GM18868 (cell line): ENCODE data around the gene TGM6.

Source experiments
- ATAC-seq: cut with Tn5 transposase; IDR thresholded peaks from one replicate; pipeline ENCODE4 v1.9.1; 2021; ENCODE audit warnings: mild to moderate bottlenecking, moderate library complexity; ENCODE audit not compliant: unreplicated experiment

TGM6 gene

GRCh38 chr20:2451939-2452732, 71.4 kb downstream of the TGM6 start:
- no peak for ATAC-seq

DNA sequence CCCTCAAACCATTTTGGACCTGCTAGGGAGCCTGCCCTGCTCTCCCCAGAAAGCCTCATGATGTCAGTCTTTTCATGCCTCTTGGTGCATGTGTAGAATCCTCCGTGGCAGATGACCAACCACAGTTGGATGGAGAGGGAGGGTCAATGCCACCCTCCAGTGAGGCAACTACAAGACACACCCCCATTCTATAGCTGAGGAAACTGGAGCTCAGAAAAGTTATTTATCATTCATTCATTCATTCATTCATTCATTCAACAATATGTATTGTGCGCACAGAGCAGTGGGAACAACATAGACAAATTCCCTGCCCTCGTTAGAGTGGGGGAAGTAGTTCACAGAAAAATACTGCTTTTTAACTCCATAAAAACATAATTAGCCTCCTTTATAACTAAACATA, 73.1 kb downstream of the TGM6 start:
- no peak for ATAC-seq

DNA sequence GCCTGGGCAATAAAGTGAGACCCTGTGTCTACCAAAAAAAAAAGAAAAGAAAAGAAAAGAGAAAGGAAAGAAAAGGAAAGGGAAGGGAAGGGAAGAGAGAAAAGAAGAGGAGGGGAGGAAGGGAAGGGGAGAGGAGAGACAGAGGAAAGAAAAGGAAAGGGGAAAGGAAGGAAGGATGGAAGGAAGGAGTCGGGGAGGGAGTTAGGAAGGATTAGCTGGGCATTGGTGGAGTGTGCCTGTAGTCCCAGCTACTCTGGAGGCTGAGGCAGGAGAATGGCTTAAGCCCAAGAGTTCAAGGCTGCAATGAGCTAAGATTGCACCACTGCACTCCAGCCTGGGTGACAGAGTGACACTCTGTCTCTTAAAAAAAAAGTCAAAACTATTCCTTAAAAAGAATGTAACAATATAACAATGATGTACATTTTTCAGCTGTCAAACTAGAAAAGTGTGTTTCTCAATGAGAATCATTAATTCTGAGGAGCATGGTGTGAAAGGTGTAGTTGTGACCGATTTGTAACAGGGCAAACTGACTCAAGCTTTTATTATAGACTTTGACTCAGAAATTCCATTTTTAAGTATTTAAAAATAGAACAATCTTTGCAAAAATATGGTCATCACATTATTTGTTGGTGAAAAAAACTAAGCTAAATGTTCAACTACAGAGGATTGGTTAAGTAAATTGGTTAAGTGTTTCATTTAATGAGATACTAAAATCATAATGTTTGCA, 75.2 kb downstream of the TGM6 start:
- no peak for ATAC-seq

DNA sequence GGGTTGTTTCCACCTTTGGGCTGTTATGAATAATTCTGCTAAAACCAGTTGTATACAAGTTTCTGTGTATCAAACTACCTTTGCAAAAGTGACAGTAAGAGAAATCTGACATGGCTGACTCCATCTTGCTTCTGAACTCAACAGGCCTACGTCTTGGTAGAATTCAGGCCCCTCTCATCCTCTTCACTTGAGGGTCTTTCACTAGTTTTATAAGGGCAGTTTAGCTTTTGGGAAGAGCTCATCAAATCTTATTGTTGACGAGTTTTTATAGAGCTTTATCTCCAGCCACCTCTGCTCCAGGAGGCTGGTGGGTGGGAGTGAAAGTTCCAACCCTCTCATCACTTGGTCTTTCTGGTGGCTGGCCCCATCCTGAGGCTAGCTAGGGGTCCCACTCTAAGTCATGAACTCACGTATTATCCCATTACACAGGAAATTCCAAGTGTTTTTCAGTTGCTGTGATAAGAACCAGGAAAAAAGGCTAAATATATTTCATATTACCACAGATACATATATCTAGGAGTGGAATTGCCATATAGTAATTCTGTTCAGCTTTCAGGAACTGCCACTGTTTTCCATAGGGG, 78.3 kb downstream of the TGM6 start:
- ATAC-seq, result no peak

DNA sequence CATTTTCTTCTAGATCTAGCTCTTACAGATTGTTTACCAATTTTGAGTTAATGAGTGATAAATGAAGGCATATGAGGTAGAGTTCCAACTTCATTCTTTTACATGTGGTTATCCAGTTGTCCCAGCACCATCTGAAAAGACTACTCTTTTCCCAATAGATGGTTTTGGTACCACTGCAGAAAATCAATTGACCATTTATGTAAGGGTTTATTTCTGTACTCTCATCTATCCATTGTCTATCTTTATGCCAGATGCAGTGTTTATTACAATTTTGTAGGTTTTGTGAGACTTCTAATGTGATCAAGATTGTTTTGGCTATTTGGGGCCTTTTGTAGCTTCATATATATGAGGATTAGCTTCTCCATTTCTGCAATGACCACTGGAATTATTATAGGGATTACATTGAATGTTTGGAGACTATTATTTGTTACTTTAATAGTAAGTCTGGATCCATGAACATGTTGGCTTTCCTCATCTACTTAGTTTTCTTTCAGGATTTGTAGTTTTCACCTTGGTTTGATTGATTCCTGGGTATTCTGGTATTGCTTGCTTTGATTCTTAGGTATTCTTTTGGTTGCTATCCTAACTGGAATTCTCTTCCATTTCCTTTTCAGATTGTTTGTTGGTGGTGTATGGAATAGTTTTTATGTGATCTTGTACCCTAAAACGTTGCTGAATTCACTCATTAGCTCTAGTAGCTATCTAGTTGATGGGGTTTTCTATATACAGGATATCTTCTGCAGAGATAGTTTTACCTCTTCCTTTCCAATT, 79.5 kb downstream of the TGM6 start:
- no peak for ATAC-seq

GRCh38 chr20:2460752-2461424, 80.2 kb downstream of the TGM6 start:
- no peak for ATAC-seq

DNA sequence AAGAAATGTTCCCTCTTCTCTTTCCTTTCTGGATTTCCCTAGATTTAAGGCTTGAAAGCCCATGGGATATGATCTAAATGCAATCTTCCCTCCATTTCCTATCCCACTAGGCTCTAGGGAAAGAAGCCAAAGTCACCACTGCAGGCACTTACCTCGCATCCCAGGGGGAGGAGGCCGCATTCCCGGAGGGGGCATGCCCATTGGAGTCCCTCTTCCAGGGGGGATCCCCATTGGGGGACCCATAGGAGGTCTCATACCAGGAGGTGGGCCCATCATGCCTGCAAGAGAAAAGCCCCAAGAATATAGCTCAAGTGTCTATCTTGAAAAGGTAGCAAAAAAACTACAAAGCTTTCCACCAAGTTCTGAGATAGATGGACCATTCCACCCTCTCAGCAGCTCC, 81.8 kb downstream of the TGM6 start:
- no peak for ATAC-seq

GRCh38 chr20:2463616-2464365, 83.1 kb downstream of the TGM6 start:
- no peak for ATAC-seq

- ATAC-seq, result no peak
These were observed 84.4 kb downstream of the TGM6 start for GRCh38 chr20:2465100-2465499.

GRCh38 chr20:2467412-2467811, 86.7 kb downstream of the TGM6 start:
- ATAC-seq, result no peak

DNA sequence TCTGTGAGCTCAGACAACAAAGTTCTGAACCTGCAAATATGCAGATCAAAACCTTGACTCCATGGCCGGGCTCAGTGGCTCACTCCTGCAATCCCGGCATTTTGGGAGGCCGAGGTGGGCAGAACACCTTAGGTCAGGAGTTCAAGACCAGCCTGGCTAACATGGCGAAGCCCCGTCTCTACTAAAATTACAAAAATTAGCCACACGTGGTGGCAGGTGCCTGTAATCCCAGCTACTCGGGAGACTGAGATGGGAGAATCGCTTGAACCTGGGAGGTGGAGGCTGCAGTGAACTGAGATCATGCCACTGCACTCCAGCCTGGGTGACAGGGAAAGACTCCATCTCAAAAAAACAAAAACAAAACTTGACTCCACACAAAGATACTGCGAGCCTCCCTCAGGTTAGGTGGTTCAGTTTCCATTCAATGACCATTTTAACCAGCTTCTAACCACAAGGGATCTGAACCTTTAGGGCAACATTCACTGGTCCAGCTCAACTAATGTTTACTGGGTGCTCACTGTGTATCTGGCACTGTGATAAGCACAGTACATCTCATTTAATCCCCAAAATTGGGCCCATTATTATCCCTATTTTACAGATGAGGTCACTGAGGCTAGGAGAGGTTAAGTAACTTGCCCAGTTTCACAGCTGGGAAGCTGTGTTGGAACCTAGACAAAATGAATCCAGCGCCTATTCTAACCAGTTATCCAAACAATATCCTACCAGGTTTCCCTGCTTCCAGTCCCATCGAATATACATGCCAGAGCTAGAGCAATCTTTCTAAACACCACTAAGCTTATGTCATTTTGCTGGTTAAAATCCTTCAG, 88.1 kb downstream of the TGM6 start:
- ATAC-seq, result no peak

GRCh38 chr20:2469991-2470422, 89.3 kb downstream of the TGM6 start:
- ATAC-seq, result peak; percentile 28

DNA sequence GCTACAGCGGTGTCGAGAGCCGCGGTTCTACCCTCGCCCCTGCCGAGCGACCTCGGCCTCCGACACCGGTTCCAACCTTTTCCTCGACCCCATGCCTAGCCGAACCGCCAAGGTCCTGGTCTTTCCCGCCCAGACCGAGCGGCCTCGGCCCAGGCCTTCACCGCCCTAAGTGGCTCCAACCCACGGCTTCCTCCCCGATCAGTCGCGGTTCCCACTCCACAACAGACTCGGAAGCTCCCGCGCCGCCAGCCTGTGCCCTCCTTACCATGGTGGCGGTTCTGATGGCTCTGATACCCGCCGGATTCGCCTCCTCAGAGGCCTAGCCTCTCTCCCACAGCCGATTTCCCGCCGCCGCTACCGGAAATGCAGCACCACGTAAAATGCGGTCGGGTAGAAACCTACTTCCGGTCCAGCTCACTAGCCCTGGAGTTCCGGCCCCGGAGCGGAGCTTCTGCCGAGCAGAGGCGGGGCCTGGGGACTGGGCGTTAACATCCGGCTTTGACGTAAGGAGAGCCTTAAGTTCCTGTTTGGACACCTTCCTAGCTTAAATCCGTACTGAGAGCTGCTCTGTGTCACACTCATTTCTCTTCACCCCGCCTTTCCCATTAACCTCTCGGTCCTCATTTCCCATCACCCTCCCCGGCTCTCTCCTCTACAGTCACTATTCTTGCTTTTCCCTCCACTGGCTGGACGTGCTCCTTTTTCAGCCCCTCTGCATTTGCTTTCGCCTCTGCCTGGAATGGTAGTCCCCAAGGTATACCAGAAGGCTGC, 89.9 kb downstream of the TGM6 start, which contains the start of gene SNRPB:
TSS of gene SNRPB (minus strand) at position 367 of the 771 bp plus-strand sequence. CDS start at position 268, 99 bp downstream.
- peak; percentile 97 for ATAC-seq

- no peak for ATAC-seq
These were observed 92.8 kb downstream of the TGM6 start for GRCh38 chr20:2473516-2473915.

DNA sequence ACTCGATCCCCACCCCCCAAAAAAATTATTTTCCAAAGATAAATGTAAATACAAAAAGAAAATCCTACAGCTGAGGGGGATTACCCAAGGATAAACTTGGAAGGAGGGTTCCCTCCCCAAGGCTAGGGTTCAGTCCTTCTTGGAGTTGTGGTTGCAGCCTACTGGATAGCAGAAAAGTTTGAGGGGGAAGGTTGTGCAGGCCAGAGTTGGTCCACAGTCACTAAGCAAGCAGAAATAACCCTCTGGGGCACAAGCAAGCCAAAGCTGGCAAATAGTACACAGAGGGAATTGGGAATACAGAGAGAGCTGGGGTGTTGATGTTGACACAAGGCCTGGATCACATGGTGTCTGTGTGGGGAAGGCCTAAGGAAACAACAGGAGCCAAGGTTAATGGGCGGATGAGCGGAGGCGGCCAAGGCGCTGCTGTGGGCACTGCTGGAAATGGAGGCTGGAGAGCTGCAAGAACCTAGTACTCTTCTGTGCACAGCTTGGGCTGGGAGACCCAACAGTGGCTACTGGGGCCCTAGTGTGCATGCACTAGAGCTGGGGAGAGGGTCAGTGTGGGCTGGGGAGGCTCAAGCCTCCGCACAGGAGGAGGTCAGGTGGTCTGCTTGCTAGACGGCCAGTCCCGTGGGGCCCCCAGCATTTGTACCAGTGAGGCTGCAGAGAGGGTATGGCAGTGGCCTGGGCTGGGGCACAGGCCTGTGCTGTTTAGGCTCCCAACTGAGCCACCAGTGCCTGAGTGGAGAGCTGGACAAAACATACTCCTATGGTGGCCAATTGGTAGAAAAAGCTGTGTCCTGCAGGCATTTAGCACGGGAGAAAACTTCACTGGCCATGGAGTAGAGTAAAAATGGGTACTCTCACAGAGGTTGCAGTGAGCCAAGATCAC, 95.4 kb downstream of the TGM6 start:
- ATAC-seq, result no peak

- ATAC-seq, result no peak
These were observed 96.3 kb downstream of the TGM6 start for GRCh38 chr20:2476742-2477615.
